ENCODE data around the gene FXYD7.

FXYD7 gene

DNA sequence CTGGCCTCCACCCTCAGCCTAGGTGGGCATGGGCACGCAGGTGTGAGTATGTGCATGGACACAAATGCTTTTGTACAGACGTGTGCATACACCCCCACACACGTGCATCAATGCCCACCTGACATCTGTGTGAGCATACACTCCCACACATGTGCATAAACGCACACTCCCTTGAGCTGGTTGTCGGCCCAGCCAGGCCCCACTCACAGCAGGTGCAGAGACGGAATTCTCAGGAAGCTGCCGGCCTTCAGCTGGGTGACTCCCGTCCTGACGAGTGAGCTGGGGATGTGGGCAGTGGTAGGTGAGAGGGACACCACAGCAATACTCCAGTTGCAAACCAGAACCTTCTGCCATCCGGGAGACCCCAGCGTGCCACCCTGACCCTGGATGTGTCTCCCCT lies 9.2 kb upstream of the FXYD7 start:
- CTCF ChIA-PET: interaction anchor here (2.8 to 5.5 kb wide), 8 partner anchors 11 to 88 kb away, joined by 29 to 108 read pairs (median 52); partner anchors contain the start of gene FXYD3
- TF ChIP-seq ZNF174 (tag by site-specific recombination; IDR thresholded peaks at IDR 0.05) (no peak), GFI1B (tag by site-specific recombination; IDR thresholded peaks at IDR 0.05) (no peak), SALL2 (tag by site-specific recombination; IDR thresholded peaks at IDR 0.05; ENCODE audit: borderline replicate concordance) (no peak), ZNF394 (tag by site-specific recombination; IDR thresholded peaks at IDR 0.05; ENCODE audit: borderline replicate concordance) (no peak), EGR2 (tag by site-specific recombination; IDR thresholded peaks at IDR 0.05; ENCODE audit: low read depth) (peak; percentile 71), ZNF629 (tag by site-specific recombination; IDR thresholded peaks at IDR 0.05) (no peak), ZNF600 (tag by site-specific recombination; IDR thresholded peaks at IDR 0.05) (no peak), ZNF404 (tag by site-specific recombination; IDR thresholded peaks at IDR 0.05) (no peak), ZFHX2 (tag by site-specific recombination; conservative IDR thresholded peaks at IDR 0.05) (peak; percentile 74), ZFP41 (tag by site-specific recombination; IDR thresholded peaks at IDR 0.05; ENCODE audit: borderline replicate concordance) (no peak), ZNF2 (tag by site-specific recombination; IDR thresholded peaks at IDR 0.05) (no peak), IKZF3 (tag by site-specific recombination; IDR thresholded peaks at IDR 0.05) (no peak)
- TF ChIP-seq, protein P1, sequence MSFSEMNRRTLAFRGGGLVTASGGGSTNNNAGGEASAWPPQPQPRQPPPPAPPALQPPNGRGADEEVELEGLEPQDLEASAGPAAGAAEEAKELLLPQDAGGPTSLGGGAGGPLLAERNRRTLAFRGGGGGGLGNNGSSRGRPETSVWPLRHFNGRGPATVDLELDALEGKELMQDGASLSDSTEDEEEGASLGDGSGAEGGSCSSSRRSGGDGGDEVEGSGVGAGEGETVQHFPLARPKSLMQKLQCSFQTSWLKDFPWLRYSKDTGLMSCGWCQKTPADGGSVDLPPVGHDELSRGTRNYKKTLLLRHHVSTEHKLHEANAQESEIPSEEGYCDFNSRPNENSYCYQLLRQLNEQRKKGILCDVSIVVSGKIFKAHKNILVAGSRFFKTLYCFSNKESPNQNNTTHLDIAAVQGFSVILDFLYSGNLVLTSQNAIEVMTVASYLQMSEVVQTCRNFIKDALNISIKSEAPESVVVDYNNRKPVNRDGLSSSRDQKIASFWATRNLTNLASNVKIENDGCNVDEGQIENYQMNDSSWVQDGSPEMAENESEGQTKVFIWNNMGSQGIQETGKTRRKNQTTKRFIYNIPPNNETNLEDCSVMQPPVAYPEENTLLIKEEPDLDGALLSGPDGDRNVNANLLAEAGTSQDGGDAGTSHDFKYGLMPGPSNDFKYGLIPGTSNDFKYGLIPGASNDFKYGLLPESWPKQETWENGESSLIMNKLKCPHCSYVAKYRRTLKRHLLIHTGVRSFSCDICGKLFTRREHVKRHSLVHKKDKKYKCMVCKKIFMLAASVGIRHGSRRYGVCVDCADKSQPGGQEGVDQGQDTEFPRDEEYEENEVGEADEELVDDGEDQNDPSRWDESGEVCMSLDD (tag by site-specific recombination; IDR thresholded peaks at IDR 0.05): no peak
- no peak overlapping the region for H3K27ac ChIP-seq (ENCODE audit: extremely low read depth, low read depth, low read length)
- no peaks in the 10 kb centered on the region for H3K36me3 ChIP-seq (ENCODE audit: control insufficient read depth in 2 of 2, insufficient read depth in 1 of 2, low read length in 2 of 2)
- H3K4me1 ChIP-seq (ENCODE audit: control insufficient read depth, insufficient read depth, low read length): peaks cover 3% of the 10 kb centered on the region
- POLR2A ChIA-PET: no interaction called here
- H3K4me3 ChIP-seq (ENCODE audit: low read depth, low read length): no peak overlapping the region
- H3K9me3 ChIP-seq (ENCODE audit: control insufficient read depth, insufficient read depth, low read depth, low read length): no peaks in the 10 kb centered on the region

DNA sequence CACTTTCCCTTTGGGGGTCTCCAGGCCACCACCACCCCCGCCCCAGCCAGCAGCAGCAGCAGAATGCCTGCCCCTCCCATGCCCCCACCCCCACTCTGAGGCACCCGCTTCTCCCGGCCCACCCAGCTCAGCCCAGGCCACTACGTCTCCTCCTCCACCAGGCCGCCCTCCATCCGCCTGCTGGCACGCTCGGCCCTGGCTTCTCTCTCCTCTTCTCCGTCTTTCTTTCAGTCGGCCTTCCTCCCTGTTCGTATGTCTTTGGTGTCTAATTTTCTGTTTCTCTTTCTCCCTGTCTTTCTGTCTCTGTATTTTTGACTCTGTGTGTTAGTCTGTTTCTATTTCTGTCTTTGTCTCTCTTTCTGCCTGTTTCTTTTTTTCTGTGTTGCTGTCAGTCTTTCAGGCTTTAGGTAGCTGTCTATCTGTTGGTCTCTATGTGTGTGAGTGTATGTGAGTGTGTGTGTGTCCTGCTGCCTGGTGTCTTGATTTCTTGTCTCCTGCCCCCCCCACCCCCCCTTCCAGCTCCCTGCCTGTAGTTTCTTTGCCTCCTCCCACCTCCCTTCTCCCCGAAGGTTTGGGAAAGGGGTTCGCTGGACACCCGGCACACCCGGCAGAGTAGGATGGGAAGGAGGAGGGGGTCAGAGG lies 8.3 kb upstream of the FXYD7 start, which contains the start of gene LGI4:
TSS of gene LGI4 (minus strand) at position 459 of the 642 bp plus-strand sequence. CDS start at position 80, 379 bp downstream.
- no peaks in the 10 kb centered on the region for H3K9me3 ChIP-seq (ENCODE audit: control insufficient read depth, insufficient read depth, low read depth, low read length)
- ChIA-PET POLR2A (interaction anchor here (0.9 to 1.3 kb wide), 4 partner anchors 10 to 79 kb away, joined by 3 to 4 read pairs (median 4); partner anchors contain the start of gene FXYD5), CTCF (interaction anchor here (0.5 to 5.5 kb wide), 31 partner anchors 7 to 1009 kb away, joined by 3 to 108 read pairs (median 7); partner anchors contain the start of genes FXYD3 and FXYD5)
- no peaks in the 10 kb centered on the region for H3K36me3 ChIP-seq (ENCODE audit: control insufficient read depth in 2 of 2, insufficient read depth in 1 of 2, low read length in 2 of 2)
- H3K27ac ChIP-seq (ENCODE audit: extremely low read depth, low read depth, low read length): no peak within 1 kb of the TSS; the same call in 1 of the 2 replicates
- no peak within 1 kb of the TSS for H3K4me3 ChIP-seq (ENCODE audit: low read depth, low read length)
- H3K4me1 ChIP-seq (ENCODE audit: control insufficient read depth, insufficient read depth, low read length): peaks cover 3% of the 10 kb centered on the region
- TF ChIP-seq, protein P2, sequence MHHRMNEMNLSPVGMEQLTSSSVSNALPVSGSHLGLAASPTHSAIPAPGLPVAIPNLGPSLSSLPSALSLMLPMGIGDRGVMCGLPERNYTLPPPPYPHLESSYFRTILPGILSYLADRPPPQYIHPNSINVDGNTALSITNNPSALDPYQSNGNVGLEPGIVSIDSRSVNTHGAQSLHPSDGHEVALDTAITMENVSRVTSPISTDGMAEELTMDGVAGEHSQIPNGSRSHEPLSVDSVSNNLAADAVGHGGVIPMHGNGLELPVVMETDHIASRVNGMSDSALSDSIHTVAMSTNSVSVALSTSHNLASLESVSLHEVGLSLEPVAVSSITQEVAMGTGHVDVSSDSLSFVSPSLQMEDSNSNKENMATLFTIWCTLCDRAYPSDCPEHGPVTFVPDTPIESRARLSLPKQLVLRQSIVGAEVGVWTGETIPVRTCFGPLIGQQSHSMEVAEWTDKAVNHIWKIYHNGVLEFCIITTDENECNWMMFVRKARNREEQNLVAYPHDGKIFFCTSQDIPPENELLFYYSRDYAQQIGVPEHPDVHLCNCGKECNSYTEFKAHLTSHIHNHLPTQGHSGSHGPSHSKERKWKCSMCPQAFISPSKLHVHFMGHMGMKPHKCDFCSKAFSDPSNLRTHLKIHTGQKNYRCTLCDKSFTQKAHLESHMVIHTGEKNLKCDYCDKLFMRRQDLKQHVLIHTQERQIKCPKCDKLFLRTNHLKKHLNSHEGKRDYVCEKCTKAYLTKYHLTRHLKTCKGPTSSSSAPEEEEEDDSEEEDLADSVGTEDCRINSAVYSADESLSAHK (tag by site-specific recombination; IDR thresholded peaks at IDR 0.05): peak; percentile 83
- no peak for TF ChIP-seq ZNF416 (tag by site-specific recombination; IDR thresholded peaks at IDR 0.05)
- no peak for TF ChIP-seq ZNF548 (tag by site-specific recombination; IDR thresholded peaks at IDR 0.05)
- TF ChIP-seq, protein P3, sequence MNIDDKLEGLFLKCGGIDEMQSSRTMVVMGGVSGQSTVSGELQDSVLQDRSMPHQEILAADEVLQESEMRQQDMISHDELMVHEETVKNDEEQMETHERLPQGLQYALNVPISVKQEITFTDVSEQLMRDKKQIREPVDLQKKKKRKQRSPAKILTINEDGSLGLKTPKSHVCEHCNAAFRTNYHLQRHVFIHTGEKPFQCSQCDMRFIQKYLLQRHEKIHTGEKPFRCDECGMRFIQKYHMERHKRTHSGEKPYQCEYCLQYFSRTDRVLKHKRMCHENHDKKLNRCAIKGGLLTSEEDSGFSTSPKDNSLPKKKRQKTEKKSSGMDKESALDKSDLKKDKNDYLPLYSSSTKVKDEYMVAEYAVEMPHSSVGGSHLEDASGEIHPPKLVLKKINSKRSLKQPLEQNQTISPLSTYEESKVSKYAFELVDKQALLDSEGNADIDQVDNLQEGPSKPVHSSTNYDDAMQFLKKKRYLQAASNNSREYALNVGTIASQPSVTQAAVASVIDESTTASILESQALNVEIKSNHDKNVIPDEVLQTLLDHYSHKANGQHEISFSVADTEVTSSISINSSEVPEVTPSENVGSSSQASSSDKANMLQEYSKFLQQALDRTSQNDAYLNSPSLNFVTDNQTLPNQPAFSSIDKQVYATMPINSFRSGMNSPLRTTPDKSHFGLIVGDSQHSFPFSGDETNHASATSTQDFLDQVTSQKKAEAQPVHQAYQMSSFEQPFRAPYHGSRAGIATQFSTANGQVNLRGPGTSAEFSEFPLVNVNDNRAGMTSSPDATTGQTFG (tag by site-specific recombination; IDR thresholded peaks at IDR 0.05; ENCODE audit: borderline replicate concordance): no peak
- no peak for TF ChIP-seq ZBTB1 (tag by site-specific recombination; IDR thresholded peaks at IDR 0.05)
- TF ChIP-seq HOXC10 (CRISPR knock-in tag; IDR thresholded peaks at IDR 0.05): no peak
- no peak for TF ChIP-seq ZNF830 (tag by site-specific recombination; IDR thresholded peaks at IDR 0.05; ENCODE audit: low read depth)
- TF ChIP-seq, protein P4, sequence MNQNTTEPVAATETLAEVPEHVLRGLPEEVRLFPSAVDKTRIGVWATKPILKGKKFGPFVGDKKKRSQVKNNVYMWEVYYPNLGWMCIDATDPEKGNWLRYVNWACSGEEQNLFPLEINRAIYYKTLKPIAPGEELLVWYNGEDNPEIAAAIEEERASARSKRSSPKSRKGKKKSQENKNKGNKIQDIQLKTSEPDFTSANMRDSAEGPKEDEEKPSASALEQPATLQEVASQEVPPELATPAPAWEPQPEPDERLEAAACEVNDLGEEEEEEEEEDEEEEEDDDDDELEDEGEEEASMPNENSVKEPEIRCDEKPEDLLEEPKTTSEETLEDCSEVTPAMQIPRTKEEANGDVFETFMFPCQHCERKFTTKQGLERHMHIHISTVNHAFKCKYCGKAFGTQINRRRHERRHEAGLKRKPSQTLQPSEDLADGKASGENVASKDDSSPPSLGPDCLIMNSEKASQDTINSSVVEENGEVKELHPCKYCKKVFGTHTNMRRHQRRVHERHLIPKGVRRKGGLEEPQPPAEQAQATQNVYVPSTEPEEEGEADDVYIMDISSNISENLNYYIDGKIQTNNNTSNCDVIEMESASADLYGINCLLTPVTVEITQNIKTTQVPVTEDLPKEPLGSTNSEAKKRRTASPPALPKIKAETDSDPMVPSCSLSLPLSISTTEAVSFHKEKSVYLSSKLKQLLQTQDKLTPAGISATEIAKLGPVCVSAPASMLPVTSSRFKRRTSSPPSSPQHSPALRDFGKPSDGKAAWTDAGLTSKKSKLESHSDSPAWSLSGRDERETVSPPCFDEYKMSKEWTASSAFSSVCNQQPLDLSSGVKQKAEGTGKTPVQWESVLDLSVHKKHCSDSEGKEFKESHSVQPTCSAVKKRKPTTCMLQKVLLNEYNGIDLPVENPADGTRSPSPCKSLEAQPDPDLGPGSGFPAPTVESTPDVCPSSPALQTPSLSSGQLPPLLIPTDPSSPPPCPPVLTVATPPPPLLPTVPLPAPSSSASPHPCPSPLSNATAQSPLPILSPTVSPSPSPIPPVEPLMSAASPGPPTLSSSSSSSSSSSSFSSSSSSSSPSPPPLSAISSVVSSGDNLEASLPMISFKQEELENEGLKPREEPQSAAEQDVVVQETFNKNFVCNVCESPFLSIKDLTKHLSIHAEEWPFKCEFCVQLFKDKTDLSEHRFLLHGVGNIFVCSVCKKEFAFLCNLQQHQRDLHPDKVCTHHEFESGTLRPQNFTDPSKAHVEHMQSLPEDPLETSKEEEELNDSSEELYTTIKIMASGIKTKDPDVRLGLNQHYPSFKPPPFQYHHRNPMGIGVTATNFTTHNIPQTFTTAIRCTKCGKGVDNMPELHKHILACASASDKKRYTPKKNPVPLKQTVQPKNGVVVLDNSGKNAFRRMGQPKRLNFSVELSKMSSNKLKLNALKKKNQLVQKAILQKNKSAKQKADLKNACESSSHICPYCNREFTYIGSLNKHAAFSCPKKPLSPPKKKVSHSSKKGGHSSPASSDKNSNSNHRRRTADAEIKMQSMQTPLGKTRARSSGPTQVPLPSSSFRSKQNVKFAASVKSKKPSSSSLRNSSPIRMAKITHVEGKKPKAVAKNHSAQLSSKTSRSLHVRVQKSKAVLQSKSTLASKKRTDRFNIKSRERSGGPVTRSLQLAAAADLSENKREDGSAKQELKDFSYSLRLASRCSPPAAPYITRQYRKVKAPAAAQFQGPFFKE (tag by site-specific recombination; IDR thresholded peaks at IDR 0.05; ENCODE audit: borderline replicate concordance): no peak
